GM19395 (cell line): ENCODE results near the gene SGF29.
"Not testable (repeated sequence)": the region's sequence is repeated elsewhere in the genome, so short reads cannot be mapped to it uniquely, and the experiment has no call there.

Source experiments
- ATAC-seq: cut with Tn5 transposase; IDR thresholded peaks from one replicate; pipeline ENCODE4 v1.9.1; 2021; ENCODE audit warnings: mild to moderate bottlenecking, moderate library complexity; ENCODE audit not compliant: unreplicated experiment

The SGF29 gene

GRCh38 chr16:28532940-28533647, 20.6 kb upstream of the SGF29 start:
- ATAC-seq = no peak

GRCh38 chr16:28534542-28535373, 19.0 kb upstream of the SGF29 start:
- no peak for ATAC-seq

- ATAC-seq = no peak
Observed at GRCh38 chr16:28537076-28537475, 16.6 kb upstream of the SGF29 start.

GRCh38 chr16:28537964-28538732, 15.6 kb upstream of the SGF29 start:
- no peak for ATAC-seq

GRCh38 chr16:28538733-28539596, 14.8 kb upstream of the SGF29 start, which contains the start of gene NUPR1:
Gene NUPR1, minus strand, starts transcription at chr16:28538974. Its CDS starts 67 bp downstream, at chr16:28538907.
- ATAC-seq = no peak

GRCh38 chr16:28540346-28540745, 13.4 kb upstream of the SGF29 start:
- no peak for ATAC-seq

GRCh38 chr16:28542646-28543045, 11.1 kb upstream of the SGF29 start:
- no peak for ATAC-seq

- no peak for ATAC-seq
Observed at GRCh38 chr16:28543072-28543471, 10.6 kb upstream of the SGF29 start.

- ATAC-seq = no peak
Observed at GRCh38 chr16:28544998-28545397, 8.7 kb upstream of the SGF29 start.

- not testable (repeated sequence) for ATAC-seq
Observed at GRCh38 chr16:28545964-28546363, 7.8 kb upstream of the SGF29 start.

- ATAC-seq = no peak
Observed at GRCh38 chr16:28546626-28547025, 7.1 kb upstream of the SGF29 start.

GRCh38 chr16:28548306-28548802, 5.4 kb upstream of the SGF29 start:
- no peak for ATAC-seq

- ATAC-seq = no peak
Observed at GRCh38 chr16:28549301-28549899, 4.3 kb upstream of the SGF29 start.

- no peak for ATAC-seq
Observed at GRCh38 chr16:28554634-28555423, 1.1 kb downstream of the SGF29 start.

- ATAC-seq = no peak
Observed at GRCh38 chr16:28555561-28555960, 1.8 kb downstream of the SGF29 start.

- no peak for ATAC-seq
Observed at GRCh38 chr16:28556914-28557320, 3.2 kb downstream of the SGF29 start.

- no peak for ATAC-seq
Observed at GRCh38 chr16:28558456-28558855, 4.7 kb downstream of the SGF29 start.

GRCh38 chr16:28561557-28562187, 8.0 kb downstream of the SGF29 start:
- no peak for ATAC-seq

GRCh38 chr16:28562199-28562598, 8.5 kb downstream of the SGF29 start:
- no peak for ATAC-seq
